Brain microvascular endothelial cell (primary cell): Measurements from ENCODE around the gene CERS4.

Source experiments
- DNase-seq: peaks from one replicate; pipeline ENCODE4 v3.0.0-alpha.2; 2020
- H3K27ac ChIP-seq: fragments of 250-450 bp; sonication (Bioruptor Pico); 2 replicates; pipeline ENCODE4 v1.5.1; 2020; ENCODE audit warnings: mild to moderate bottlenecking, moderate library complexity
- H3K27me3 ChIP-seq: fragments of 250-450 bp; sonication (Bioruptor Pico); replicated peaks from 2 replicates; pipeline ENCODE4 v1.5.1; 2020; ENCODE audit warnings: mild to moderate bottlenecking
- H3K36me3 ChIP-seq: fragments of 250-450 bp; sonication (Bioruptor Pico); replicated peaks from 2 replicates; pipeline ENCODE4 v1.5.1; 2020; ENCODE audit warnings: mild to moderate bottlenecking
- H3K4me3 ChIP-seq: 2 replicates; pipeline ENCODE4 v1.5.1; 2011; ENCODE audit warnings: low read depth, mild to moderate bottlenecking, control low read depth, low read length, moderate library complexity
- in situ Hi-C: cut with HindIII; loops from 2 replicates; pipeline ENCODE4 v1.10.0; 2017; ENCODE audit warnings: low sequenced_read_pairs, low pct_ligation_motif_present
- TF ChIP-seq, protein P1 (sequence below): IDR thresholded peaks from 2 replicates; pipeline ENCODE4 v1.5.1; 2011; ENCODE audit warnings: low read depth, mild to moderate bottlenecking, moderate library complexity, low read length, control low read depth, inconsistent platforms; ENCODE audit errors: missing control alignments

The CERS4 gene

DNA sequence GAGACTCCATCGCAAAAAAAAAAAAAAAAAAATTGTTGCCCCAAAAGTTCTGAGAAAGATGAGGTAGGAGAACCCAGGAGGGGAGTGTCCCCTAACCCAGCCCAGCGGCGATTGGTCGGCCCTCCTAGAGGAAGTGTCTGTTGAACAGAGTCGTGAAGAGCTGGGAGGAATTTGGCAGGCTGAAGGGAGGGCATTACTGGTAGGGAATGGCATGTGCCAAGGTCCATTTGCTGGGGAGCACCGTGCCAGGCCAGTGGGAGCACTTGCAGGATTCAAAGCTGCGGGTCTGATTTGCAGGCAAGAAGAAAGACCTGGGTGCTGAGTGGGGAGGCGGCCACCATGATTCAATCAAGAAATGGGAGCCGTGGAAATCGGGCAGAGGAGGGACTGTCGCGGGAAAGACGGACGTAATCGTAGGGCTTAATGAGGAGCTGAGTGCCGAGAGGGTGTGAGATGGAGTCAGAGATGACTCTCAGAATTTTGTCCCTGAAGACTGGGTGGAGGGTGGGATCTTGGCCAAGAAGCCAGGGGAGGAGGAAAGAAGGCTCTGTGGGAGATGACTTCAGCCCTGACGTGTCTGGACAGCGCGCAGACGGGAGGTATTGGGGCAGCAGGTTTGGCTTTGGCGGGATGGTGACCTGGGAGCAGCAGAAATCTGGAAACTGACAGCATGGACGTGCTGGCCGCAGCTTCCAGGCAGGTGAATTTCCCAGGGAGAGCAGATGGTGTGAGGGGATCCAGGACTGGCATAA, 15.4 kb downstream of the CERS4 start:
- TF ChIP-seq, protein P1, sequence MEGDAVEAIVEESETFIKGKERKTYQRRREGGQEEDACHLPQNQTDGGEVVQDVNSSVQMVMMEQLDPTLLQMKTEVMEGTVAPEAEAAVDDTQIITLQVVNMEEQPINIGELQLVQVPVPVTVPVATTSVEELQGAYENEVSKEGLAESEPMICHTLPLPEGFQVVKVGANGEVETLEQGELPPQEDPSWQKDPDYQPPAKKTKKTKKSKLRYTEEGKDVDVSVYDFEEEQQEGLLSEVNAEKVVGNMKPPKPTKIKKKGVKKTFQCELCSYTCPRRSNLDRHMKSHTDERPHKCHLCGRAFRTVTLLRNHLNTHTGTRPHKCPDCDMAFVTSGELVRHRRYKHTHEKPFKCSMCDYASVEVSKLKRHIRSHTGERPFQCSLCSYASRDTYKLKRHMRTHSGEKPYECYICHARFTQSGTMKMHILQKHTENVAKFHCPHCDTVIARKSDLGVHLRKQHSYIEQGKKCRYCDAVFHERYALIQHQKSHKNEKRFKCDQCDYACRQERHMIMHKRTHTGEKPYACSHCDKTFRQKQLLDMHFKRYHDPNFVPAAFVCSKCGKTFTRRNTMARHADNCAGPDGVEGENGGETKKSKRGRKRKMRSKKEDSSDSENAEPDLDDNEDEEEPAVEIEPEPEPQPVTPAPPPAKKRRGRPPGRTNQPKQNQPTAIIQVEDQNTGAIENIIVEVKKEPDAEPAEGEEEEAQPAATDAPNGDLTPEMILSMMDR, result no peak
- Histone ChIP-seq H3K4me3 (no peak overlapping the region), H3K36me3 (no peaks in the 10 kb centered on the region), H3K27me3 (no peaks in the 10 kb centered on the region), H3K27ac (no peak overlapping the region)
- DNase-seq, result no peak
- in situ Hi-C loops, result no loop called here

DNA sequence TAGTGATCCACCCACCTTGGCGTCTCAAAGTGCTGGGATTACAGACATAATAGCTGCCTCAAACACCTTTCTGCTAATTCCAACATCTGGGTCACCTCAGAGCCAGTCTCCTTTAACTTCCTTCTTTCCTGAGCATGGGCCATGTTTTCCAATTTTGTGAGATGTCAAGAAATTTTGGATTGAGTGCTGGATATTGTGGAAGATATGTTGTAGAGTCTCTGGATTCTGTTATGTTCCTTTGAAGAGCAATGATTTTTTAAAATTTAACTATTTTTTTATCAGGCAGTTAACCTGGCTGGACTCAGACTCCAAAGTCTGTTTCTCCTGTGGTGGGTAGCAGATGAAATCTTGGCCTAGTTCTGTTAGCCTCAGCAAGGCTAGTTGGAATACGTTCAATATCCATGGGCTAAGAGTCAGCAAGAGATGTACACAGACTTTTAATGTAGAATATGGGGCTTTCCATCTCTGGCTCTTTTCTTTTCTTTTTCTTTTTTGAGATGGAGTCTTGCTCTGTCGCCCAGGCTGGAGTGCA, 22.0 kb downstream of the CERS4 start:
- no peaks in the 10 kb centered on the region for H3K27me3 ChIP-seq
- H3K36me3 ChIP-seq, result no peaks in the 10 kb centered on the region
- TF ChIP-seq, protein P1, result no peak
- no peak overlapping the region for H3K4me3 ChIP-seq
- H3K27ac ChIP-seq, result no peak overlapping the region
- DNase-seq, result no peak
- in situ Hi-C loops, result no loop called here

DNA sequence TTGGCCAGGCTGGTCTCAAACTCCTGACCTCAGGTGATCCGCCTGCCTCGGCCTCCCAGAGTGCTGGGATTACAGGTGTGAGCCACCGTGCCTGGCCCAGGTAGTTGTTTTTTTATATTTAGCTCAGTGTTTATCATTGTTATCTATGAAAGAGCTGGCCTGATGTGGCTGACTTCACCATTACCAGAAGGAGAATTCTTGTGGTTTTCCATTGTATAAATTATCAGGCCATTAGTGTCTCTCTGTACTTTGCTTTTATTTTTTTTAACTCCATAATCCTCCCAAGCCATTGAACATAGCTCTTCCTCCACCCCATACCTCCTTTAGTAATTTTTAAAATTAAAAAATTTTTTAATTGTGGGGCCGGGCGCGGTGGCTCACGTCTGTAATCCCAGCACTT, 24.2 kb downstream of the CERS4 start:
- Histone ChIP-seq H3K27me3 (no peaks in the 10 kb centered on the region), H3K36me3 (no peaks in the 10 kb centered on the region), H3K27ac (no peak overlapping the region), H3K4me3 (no peak overlapping the region)
- TF ChIP-seq, protein P1, result no peak
- in situ Hi-C loops, result no loop called here
- no peak for DNase-seq

DNA sequence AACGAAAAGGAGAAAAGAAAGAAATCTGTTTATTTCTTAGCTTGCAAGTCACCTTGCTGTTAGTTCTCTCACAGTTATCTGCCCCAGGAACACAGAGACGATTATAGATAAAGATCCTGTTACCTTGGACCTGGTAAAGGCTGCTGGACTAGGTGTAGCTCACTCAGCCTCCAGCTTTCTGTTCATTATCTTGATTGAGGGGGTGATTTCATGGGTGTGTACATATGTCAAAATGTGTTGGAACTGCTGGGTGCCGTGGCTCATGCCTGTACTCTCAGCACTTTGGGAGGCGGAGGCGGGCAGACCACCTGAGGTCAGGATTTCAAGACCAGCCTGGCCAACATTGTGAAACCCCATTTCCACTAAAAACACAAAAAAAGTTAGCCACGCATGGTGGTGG, 27.9 kb downstream of the CERS4 start:
- DNase-seq, result no peak
- Histone ChIP-seq H3K4me3 (no peak overlapping the region), H3K36me3 (no peaks in the 10 kb centered on the region), H3K27ac (no peak overlapping the region), H3K27me3 (no peaks in the 10 kb centered on the region)
- in situ Hi-C loops, result no loop called here
- TF ChIP-seq, protein P1, result no peak

DNA sequence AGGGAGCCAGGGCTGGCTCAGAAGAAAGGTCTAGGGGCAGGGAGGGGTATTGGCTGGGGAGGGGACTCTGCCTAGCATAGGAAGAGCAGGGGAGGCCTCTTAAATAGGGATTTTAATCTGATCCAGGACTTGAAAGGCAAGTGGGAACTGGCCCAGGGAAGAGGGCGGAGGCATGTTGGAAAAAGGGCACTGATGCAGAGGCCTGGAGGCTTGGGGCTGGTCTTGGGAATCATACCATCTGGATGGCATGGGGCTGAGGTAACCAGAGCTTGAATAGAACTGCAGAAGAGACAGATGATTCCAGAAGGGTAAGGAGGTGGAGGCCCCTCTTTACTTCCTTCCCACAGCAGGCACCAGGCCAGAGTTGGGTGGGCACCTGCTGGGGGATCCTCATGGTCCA, 29.1 kb downstream of the CERS4 start:
- no peaks in the 10 kb centered on the region for H3K36me3 ChIP-seq
- in situ Hi-C loops, result no loop called here
- DNase-seq, result no peak
- H3K27me3 ChIP-seq, result no peaks in the 10 kb centered on the region
- TF ChIP-seq, protein P1, result no peak
- H3K4me3 ChIP-seq, result no peak overlapping the region
- H3K27ac ChIP-seq, result no peak overlapping the region
